ENCODE results near the gene IGLL1. TPM values are rescaled to one million over a fixed set of nuclear protein-coding genes. Genes with fewer than 3 reads are reported as not detected.

Gene IGLL1
- total and polyA plus RNA-seq, 2 experiments from 2014 or later, result not detected

DNA sequence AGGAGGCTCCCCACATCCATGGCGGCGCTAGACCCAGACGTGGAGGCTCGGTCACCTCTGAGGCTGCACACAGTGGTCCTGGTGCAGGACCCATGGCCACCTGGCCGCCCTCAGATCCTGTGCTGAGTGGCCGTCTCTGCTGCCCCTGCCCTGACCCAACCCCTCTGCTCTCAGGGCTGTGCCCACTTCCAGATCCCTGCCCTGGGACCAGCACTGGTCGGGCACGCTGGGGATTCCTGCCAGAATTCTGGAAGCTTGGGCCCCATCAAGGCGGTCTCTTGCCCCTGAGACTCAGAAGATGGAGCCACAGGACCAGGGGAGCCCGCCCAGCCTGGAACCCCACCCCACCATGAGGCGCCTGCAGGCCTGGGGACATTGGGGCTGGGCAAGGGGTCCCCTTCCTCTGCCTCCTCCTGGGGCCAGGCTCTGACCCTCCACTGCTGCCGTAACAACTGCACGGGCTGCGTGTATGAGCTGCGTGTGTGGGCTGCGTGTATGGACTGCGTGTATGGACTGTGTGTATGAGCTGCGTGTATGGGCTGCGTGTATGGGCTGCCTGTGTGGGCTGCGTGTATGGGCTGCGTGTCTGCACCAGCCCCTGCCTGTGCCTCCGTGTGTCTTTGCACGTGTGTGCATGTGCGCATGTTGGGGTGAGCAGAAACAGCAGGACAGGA, 48.7 kb downstream of the IGLL1 start:
- no peaks in the 10 kb centered on the region for H3K9me2 ChIP-seq (ENCODE audit: insufficient read depth)
- no peak for DNase-seq
- no peaks in the 10 kb centered on the region for H3K36me3 ChIP-seq (ENCODE audit: low read depth)
- H3K79me2 ChIP-seq (ENCODE audit: insufficient read depth), result no peaks in the 10 kb centered on the region
- in situ Hi-C loops (cut with MboI), result loop anchor here (25.0 kb wide), 1 partner anchor 344 kb away; the partner anchor contains the start of gene BCR
- no peaks in the 10 kb centered on the region for H3K4me1 ChIP-seq (ENCODE audit: insufficient read depth)
- H3F3A ChIP-seq (ENCODE audit: insufficient read depth), result no peaks in the 10 kb centered on the region
- no peak overlapping the region for H3K9ac ChIP-seq
- no peak overlapping the region for H3K27ac ChIP-seq
- TF ChIP-seq EZH2phosphoT487 (IDR thresholded peaks at IDR 0.05; ENCODE audit: insufficient read depth, low read depth) (no peak), EZH2 (IDR thresholded peaks at IDR 0.05; ENCODE audit: insufficient read depth, poor library complexity, severe bottlenecking) (no peak)
- no peak overlapping the region for H3K4me3 ChIP-seq
- no peaks in the 10 kb centered on the region for H3K9me3 ChIP-seq (ENCODE audit: low read depth)
- no peaks in the 10 kb centered on the region; the same call in none of the 2 replicates for H3K27me3 ChIP-seq (replicated peaks; ENCODE audit: insufficient read depth)
- no peak overlapping the region for H3K4me2 ChIP-seq (ENCODE audit: unreplicated experiment)
- H4K20me1 ChIP-seq (ENCODE audit: insufficient read depth), result no peaks in the 10 kb centered on the region
- H2AFZ ChIP-seq, result no peak overlapping the region
- WGBS, 2 experiments (ENCODE audit: low coverage in 1 of 2, low lambda C conversion rate in 2 of 2, missing lambda C conversion rate in 2 of 2), result 69 to 73% methylated on average over 21 to 24 of the region's 24 CpGs

DNA sequence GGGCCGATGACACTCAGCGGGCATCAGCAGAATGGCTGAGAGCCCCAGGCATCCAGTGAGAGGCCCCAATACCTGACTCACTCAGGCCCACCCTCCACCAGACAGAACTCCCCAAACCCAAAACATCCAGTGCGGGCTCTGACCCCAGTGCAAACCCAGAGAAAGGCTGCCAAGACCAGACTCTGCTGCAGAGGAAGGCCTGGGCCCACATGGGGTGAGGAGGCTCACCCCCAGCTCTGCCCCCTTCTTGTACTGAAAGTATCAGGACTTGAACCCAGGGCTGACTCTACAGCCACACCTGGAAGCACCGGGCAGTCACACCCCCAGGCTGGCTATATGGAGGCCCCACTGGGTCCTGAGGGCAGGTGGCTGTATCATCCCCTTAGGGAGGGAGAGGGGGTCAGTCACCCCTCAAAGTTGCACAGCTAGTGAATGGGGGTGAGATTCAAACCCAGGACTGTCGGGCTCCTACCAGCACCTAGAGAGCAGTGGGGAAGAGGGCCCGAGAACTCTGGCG, 49.3 kb downstream of the IGLL1 start:
- H3K4me3 ChIP-seq, result no peak overlapping the region
- H3K36me3 ChIP-seq (ENCODE audit: low read depth), result no peaks in the 10 kb centered on the region
- no peak for DNase-seq
- H3K4me2 ChIP-seq (ENCODE audit: unreplicated experiment), result no peak overlapping the region
- no peak overlapping the region for H3K27ac ChIP-seq
- H3K27me3 ChIP-seq (replicated peaks; ENCODE audit: insufficient read depth), result no peaks in the 10 kb centered on the region; the same call in none of the 2 replicates
- WGBS, 2 experiments (ENCODE audit: low coverage in 1 of 2, low lambda C conversion rate in 2 of 2, missing lambda C conversion rate in 2 of 2), result 79 to 83% methylated on average over 7 of the region's 7 CpGs
- in situ Hi-C loops (cut with MboI), result loop anchor here (25.0 kb wide), 1 partner anchor 344 kb away; the partner anchor contains the start of gene BCR
- no peak overlapping the region for H2AFZ ChIP-seq
- H4K20me1 ChIP-seq (ENCODE audit: insufficient read depth), result no peaks in the 10 kb centered on the region
- H3K79me2 ChIP-seq (ENCODE audit: insufficient read depth), result no peaks in the 10 kb centered on the region
- no peaks in the 10 kb centered on the region for H3K4me1 ChIP-seq (ENCODE audit: insufficient read depth)
- no peaks in the 10 kb centered on the region for H3F3A ChIP-seq (ENCODE audit: insufficient read depth)
- H3K9me2 ChIP-seq (ENCODE audit: insufficient read depth), result no peaks in the 10 kb centered on the region
- TF ChIP-seq EZH2phosphoT487 (IDR thresholded peaks at IDR 0.05; ENCODE audit: insufficient read depth, low read depth) (no peak), EZH2 (IDR thresholded peaks at IDR 0.05; ENCODE audit: insufficient read depth, poor library complexity, severe bottlenecking) (no peak)
- H3K9ac ChIP-seq, result no peak overlapping the region
- no peaks in the 10 kb centered on the region for H3K9me3 ChIP-seq (ENCODE audit: low read depth)

DNA sequence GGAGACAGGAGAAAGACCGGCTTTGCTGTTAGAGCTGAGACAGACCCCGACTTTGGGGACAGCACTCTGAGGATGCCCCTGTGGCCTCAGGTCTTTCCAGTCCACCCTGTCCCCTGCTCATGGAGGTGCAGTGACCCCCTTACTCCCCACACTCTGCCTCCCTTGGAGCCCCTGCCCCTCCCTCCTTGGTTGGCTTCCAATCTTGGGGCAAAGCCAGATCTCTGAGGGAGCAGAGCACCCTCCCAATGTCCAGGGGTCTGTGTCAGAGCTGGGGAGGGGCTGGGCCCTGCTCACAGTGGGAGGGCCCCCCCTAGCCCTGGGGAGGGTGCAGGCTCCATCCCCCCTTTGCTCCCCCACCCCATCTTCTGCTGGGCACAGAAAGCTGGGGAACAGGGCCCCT, 50.0 kb downstream of the IGLL1 start:
- 57 to 65% methylated on average over 2 of the region's 2 CpGs for WGBS, 2 experiments (ENCODE audit: low coverage in 1 of 2, low lambda C conversion rate in 2 of 2, missing lambda C conversion rate in 2 of 2)
- no peak overlapping the region for H3K27ac ChIP-seq
- no peak overlapping the region for H3K9ac ChIP-seq
- no peaks in the 10 kb centered on the region; the same call in none of the 2 replicates for H3K27me3 ChIP-seq (replicated peaks; ENCODE audit: insufficient read depth)
- DNase-seq, result no peak
- no peak overlapping the region for H2AFZ ChIP-seq
- no peaks in the 10 kb centered on the region for H3K36me3 ChIP-seq (ENCODE audit: low read depth)
- TF ChIP-seq EZH2 (IDR thresholded peaks at IDR 0.05; ENCODE audit: insufficient read depth, poor library complexity, severe bottlenecking), result no peak
- TF ChIP-seq EZH2phosphoT487 (IDR thresholded peaks at IDR 0.05; ENCODE audit: insufficient read depth, low read depth), result no peak
- H3K4me2 ChIP-seq (ENCODE audit: unreplicated experiment), result no peak overlapping the region
- H3K4me3 ChIP-seq, result no peak overlapping the region
- no peaks in the 10 kb centered on the region for H4K20me1 ChIP-seq (ENCODE audit: insufficient read depth)
- H3K79me2 ChIP-seq (ENCODE audit: insufficient read depth), result no peaks in the 10 kb centered on the region
- in situ Hi-C loops (cut with MboI), result loop anchor here (25.0 kb wide), 1 partner anchor 343 kb away; the partner anchor contains the start of gene BCR
- no peaks in the 10 kb centered on the region for H3K4me1 ChIP-seq (ENCODE audit: insufficient read depth)
- no peaks in the 10 kb centered on the region for H3F3A ChIP-seq (ENCODE audit: insufficient read depth)
- no peaks in the 10 kb centered on the region for H3K9me2 ChIP-seq (ENCODE audit: insufficient read depth)
- H3K9me3 ChIP-seq (ENCODE audit: low read depth), result no peaks in the 10 kb centered on the region

DNA sequence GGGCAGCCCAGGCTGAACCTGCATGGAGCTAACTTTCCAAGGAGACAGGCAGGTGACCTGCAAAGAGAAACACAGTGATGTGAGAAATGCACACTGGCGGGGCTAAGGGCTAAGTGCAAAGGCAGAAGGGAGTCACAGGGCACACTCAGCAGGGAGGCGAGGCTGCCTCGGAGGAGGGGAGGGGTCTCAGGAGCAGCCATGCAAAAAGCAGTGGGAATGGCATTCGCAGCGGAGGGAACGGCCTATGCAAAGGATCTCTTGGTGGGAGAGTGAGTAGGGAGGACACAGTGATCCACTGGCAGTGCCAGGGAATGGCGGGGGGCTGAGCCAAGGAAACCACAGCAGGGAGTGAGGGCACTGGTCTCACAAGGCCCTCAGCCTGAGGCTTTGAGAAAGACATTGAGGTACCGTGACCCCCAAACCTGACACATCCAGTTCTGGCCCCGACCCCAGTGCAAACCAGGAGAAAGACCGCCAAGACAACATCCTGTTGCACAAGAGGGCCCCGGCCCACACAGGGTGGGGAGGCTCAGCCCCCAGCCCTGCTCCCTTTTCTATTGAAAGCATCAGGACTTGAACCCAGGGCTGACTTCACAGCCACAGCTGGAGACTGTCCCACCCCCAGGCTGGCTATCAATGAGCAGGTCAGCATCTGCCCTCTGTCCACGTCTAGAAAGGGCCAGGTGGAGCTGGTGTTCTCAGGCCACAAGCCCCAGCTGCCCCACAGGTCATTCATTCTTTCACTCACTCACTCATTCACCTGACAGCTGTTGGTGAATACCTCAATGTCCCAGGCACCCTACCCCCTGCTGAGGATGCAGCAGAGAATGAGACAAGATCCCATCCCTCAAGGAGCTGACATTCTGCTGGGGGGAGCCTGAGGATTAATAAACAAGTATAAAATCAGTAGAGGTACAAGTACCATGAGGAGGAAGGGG, 50.7 kb downstream of the IGLL1 start:
- H3K4me2 ChIP-seq (ENCODE audit: unreplicated experiment), result no peak overlapping the region
- no peaks in the 10 kb centered on the region for H3F3A ChIP-seq (ENCODE audit: insufficient read depth)
- no peak for DNase-seq
- no peak for TF ChIP-seq EZH2phosphoT487 (IDR thresholded peaks at IDR 0.05; ENCODE audit: insufficient read depth, low read depth)
- no peak for TF ChIP-seq EZH2 (IDR thresholded peaks at IDR 0.05; ENCODE audit: insufficient read depth, poor library complexity, severe bottlenecking)
- H3K27ac ChIP-seq, result no peak overlapping the region
- no peaks in the 10 kb centered on the region; the same call in none of the 2 replicates for H3K27me3 ChIP-seq (replicated peaks; ENCODE audit: insufficient read depth)
- in situ Hi-C loops (cut with MboI), result loop anchor here (25.0 kb wide), 1 partner anchor 342 kb away; the partner anchor contains the start of gene BCR
- no peak overlapping the region for H3K9ac ChIP-seq
- no peaks in the 10 kb centered on the region for H3K9me3 ChIP-seq (ENCODE audit: low read depth)
- no peak overlapping the region for H3K4me3 ChIP-seq
- H4K20me1 ChIP-seq (ENCODE audit: insufficient read depth), result no peaks in the 10 kb centered on the region
- H3K79me2 ChIP-seq (ENCODE audit: insufficient read depth), result no peaks in the 10 kb centered on the region
- no peaks in the 10 kb centered on the region for H3K9me2 ChIP-seq (ENCODE audit: insufficient read depth)
- H2AFZ ChIP-seq, result no peak overlapping the region
- H3K36me3 ChIP-seq (ENCODE audit: low read depth), result no peaks in the 10 kb centered on the region
- 65 to 69% methylated on average over 12 of the region's 12 CpGs for WGBS, 2 experiments (ENCODE audit: low coverage in 1 of 2, low lambda C conversion rate in 2 of 2, missing lambda C conversion rate in 2 of 2)
- no peaks in the 10 kb centered on the region for H3K4me1 ChIP-seq (ENCODE audit: insufficient read depth)

Data from GM23248 (cell line).